Measurements from ENCODE around the gene OR8B4.

DNA sequence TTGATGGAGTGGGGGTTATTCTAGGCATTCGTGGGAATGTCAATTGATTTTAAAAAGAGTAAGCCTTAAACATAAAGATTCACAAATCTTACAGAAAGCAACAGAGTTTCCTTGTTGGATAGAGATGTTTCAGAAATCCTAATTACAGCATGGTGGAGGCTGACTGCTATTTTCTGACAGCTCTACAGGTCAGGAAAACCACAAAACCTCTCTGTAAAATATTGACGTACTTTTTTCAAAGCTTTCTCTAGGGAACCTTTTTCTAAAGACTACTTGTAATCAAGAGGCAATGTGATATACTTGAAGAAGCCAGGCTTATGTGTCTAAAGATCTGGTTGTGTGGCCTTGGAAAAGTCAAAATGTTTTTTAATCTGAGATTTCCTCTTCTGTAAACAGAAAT lies 29.9 kb upstream of the OR8B4 start:
- TF ChIP-seq, protein P1, sequence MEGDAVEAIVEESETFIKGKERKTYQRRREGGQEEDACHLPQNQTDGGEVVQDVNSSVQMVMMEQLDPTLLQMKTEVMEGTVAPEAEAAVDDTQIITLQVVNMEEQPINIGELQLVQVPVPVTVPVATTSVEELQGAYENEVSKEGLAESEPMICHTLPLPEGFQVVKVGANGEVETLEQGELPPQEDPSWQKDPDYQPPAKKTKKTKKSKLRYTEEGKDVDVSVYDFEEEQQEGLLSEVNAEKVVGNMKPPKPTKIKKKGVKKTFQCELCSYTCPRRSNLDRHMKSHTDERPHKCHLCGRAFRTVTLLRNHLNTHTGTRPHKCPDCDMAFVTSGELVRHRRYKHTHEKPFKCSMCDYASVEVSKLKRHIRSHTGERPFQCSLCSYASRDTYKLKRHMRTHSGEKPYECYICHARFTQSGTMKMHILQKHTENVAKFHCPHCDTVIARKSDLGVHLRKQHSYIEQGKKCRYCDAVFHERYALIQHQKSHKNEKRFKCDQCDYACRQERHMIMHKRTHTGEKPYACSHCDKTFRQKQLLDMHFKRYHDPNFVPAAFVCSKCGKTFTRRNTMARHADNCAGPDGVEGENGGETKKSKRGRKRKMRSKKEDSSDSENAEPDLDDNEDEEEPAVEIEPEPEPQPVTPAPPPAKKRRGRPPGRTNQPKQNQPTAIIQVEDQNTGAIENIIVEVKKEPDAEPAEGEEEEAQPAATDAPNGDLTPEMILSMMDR (IDR thresholded peaks at IDR 0.05) = no peak
- TF ChIP-seq EP300 (IDR thresholded peaks at IDR 0.05; ENCODE audit: low read depth) = no peak

All from transverse colon (tissue), 3 donors.